ENCODE data around the gene MAPK9. TPM values are rescaled to one million over a fixed set of nuclear protein-coding genes. Genes with fewer than 3 reads are reported as not detected.

The MAPK9 gene
- total RNA-seq, 1 donor from 2014 or later: 23.2 TPM

DNA sequence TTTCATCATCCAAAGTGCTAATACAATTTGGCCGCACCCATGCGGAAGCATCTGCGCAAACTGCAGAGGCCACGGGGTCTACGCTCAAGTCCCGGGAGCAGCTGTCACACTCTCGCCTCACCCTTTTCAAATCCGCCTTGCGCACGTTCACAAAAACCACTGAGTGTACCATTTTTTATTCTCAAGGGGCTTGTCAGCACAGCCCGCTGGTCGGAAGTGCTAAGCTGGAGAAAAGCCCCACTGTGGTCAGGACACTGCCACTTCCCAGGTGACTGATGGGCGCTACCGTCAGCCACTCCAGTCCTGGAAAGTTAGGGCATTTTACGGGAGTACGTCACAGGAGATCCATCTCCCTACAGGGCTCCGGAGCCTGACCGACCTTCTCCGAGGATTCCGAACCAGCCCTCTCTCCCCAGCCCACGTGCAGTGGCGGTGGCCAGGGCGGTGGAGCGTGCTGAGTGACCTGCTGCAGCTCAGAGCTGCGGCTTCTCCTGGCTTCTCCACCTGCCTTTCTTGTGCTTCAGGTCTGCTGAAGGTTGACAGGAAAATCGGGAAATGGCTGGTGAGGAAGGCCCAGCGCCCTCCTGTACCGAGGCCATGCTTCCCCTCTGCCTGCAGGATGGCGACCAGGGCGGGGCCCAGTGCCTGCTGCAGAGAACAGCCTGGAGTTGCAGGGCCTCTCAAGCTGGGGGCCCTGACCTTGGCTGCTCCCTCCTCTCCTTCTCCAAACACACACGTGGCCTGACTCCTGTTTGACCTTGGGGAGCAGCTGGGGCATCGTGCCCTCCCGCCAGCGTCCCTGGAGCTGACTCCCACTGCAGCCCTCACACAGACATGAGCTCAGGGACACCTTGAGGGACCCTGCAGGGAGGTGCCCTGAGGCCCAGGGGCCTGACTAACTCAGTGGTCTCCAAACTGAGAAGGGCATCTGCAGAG lies 97.2 kb downstream of the MAPK9 start:
- DNase-seq (ENCODE audit: low read depth): no peak
- TF ChIP-seq, protein P1, sequence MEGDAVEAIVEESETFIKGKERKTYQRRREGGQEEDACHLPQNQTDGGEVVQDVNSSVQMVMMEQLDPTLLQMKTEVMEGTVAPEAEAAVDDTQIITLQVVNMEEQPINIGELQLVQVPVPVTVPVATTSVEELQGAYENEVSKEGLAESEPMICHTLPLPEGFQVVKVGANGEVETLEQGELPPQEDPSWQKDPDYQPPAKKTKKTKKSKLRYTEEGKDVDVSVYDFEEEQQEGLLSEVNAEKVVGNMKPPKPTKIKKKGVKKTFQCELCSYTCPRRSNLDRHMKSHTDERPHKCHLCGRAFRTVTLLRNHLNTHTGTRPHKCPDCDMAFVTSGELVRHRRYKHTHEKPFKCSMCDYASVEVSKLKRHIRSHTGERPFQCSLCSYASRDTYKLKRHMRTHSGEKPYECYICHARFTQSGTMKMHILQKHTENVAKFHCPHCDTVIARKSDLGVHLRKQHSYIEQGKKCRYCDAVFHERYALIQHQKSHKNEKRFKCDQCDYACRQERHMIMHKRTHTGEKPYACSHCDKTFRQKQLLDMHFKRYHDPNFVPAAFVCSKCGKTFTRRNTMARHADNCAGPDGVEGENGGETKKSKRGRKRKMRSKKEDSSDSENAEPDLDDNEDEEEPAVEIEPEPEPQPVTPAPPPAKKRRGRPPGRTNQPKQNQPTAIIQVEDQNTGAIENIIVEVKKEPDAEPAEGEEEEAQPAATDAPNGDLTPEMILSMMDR (IDR thresholded peaks at IDR 0.05; ENCODE audit: insufficient read depth, low read length, severe bottlenecking): no peak
- H3K4me3 ChIP-seq (ENCODE audit: low read depth, low read length): no peak overlapping the region
- no peaks in the 10 kb centered on the region for H3K36me3 ChIP-seq (ENCODE audit: control insufficient read depth, insufficient read depth, low read length)
- FAIRE-seq: no peak
- H3K27me3 ChIP-seq (ENCODE audit: control insufficient read depth, insufficient read depth, low read length): no peaks in the 10 kb centered on the region

DNA sequence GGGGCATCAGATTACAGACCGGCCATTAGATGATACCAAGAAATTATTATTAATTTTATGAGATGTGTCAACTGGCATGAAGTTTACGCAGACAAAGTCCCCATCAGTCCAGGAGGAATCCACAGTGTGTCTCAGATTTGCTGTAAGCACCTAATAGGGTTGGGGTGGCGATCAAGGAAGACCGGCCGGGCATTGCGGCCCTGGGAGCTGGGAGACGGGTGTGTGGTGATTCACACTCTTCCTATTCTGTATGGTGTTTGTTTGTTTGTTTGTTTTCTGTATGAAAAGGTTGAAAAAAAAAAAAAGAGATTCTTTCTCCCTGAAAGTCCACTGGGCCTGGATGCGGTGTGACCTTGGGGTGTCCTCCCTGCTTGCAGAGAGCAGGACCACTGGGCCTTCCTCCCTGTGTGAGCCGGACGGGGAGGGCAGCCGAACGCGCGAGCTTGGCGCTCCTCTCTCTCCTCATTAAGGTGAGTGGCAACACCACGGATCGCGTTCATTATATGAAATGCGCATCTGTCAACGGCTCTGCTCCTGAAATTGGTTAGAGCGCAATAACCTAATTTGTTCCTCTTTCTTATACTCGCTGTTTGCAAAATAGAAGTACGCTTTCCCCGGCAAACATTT lies 98.0 kb downstream of the MAPK9 start:
- Histone ChIP-seq H3K36me3 (ENCODE audit: control insufficient read depth, insufficient read depth, low read length) (no peaks in the 10 kb centered on the region), H3K27me3 (ENCODE audit: control insufficient read depth, insufficient read depth, low read length) (no peaks in the 10 kb centered on the region), H3K4me3 (ENCODE audit: low read depth, low read length) (no peak overlapping the region)
- TF ChIP-seq, protein P1 (IDR thresholded peaks at IDR 0.05; ENCODE audit: insufficient read depth, low read length, severe bottlenecking): no peak
- no peak for DNase-seq (ENCODE audit: low read depth)
- FAIRE-seq: no peak

DNA sequence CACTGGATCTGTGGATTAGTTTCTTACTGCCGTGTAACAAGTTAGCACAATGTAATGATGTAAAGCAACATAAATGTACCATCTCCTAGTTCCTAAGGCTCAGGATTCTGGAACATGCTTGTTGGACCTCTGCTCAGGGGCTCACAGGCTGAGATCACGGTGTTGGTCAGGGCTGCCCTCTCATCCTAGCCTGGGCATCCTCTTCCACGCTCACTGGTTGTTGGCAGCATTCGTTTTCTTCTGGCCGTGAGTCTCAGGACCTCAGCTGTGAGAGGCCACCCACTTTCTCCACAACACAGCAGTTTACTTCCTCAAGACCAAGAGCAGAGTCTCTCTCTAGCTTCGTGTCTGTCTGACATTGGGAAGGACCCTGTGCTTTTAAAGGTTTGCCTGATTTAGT lies 100.2 kb downstream of the MAPK9 start:
- TF ChIP-seq, protein P1 (IDR thresholded peaks at IDR 0.05; ENCODE audit: insufficient read depth, low read length, severe bottlenecking): no peak
- Histone ChIP-seq H3K4me3 (ENCODE audit: low read depth, low read length) (no peak overlapping the region), H3K36me3 (ENCODE audit: control insufficient read depth, insufficient read depth, low read length) (no peaks in the 10 kb centered on the region), H3K27me3 (ENCODE audit: control insufficient read depth, insufficient read depth, low read length) (no peaks in the 10 kb centered on the region)
- FAIRE-seq (peak; percentile 40), DNase-seq (ENCODE audit: low read depth) (no peak)

DNA sequence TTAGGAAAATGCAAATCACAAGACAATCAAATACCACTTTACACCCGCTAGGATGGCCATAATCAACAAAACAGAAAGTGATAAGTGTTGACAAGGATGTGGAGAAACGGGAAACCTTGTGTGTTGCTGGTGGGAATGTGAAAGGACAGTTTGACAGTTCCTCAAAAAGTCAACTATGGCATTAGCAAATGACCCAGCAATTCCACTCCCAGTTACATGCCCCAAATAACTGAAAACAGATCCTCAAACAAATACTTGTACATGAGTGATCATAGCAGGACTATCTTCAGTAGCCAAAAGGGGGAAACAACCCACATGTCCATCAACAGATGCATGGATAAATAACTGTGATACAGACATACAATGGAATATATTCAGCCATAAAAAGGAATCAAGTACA lies 104.1 kb downstream of the MAPK9 start:
- H3K4me3 ChIP-seq (ENCODE audit: low read depth, low read length): no peak overlapping the region
- no peaks in the 10 kb centered on the region for H3K27me3 ChIP-seq (ENCODE audit: control insufficient read depth, insufficient read depth, low read length)
- FAIRE-seq (no peak), DNase-seq (ENCODE audit: low read depth) (no peak)
- TF ChIP-seq, protein P1 (IDR thresholded peaks at IDR 0.05; ENCODE audit: insufficient read depth, low read length, severe bottlenecking): no peak
- H3K36me3 ChIP-seq (ENCODE audit: control insufficient read depth, insufficient read depth, low read length): no peaks in the 10 kb centered on the region

Other genes with a start within 250 kb of the MAPK9 start
- 16.5 and 16.8 TPM in 2 replicates for gene RNF130, start 220.3 kb downstream of the MAPK9 start, total RNA-seq
- gene RASGEF1C, start 82.9 kb downstream of the MAPK9 start, total RNA-seq: under 0.01 TPM in 1 of 2 replicates, not detected in the other
- gene GFPT2, start 61.3 kb upstream of the MAPK9 start, total RNA-seq: 0.26 and 0.53 TPM in 2 replicates
- gene CNOT6, start 202.3 kb upstream of the MAPK9 start, total RNA-seq: 26.6 and 32.0 TPM in 2 replicates